Measurements from ENCODE around the gene RSF1.
"Not testable (repeated sequence)": the region's sequence is repeated elsewhere in the genome, so short reads cannot be mapped to it uniquely, and the experiment has no call there.

The RSF1 gene

DNA sequence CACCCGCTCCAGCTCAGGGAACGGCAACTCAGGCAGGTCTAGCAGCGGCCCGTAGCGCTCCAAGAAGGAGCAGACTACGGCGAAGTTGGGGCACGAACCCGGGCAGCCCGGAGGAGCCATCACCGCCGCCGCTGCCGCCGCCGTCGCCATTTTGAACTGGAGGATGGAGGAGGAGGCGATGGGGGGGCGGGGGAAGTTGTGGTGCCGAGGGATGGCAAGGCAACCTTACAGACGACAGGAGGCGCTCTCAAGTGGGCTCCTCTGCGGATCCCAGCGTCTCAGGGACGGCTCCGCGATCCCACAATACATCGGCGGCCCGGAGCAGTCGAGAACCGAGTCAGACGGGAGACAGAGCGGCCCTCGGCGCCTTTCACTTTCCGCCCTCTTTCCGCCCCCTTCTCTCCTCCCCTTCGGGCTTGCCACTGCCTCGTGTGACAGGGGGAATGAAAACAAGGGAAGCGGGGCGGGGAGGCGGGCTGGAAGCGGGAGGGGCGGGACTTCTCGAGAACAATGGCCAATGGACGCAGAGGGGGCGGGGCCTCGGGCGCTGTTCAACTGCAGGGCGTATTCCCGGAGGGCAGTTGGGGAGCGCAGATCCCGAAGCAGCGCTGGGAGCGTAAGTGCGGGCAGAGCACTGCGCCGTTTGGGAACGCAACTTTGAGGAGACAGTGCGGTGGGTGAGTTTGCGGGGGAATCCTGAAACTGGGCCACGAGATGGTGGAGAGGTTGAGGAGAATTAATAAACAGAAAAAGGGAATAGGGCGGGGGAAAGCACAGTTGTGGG lies at the start of gene RSF1, which contains the start of gene AAMDC:
Gene RSF1, minus strand, starts transcription at position 158 of the 784 bp plus-strand sequence. Its CDS starts 8 bp downstream, at position 150.
Gene AAMDC, plus strand, starts transcription at position 580 of the 784 bp plus-strand sequence. CDS start 21,353 bp downstream, outside the sequence.
- peak; percentile 98 for DNase-seq

GRCh38 chr11:77868744-77869143 lies 48.2 kb upstream of the RSF1 start:
- DNase-seq: no peak

- DNase-seq: no peak
Measured at GRCh38 chr11:77866336-77866735, 45.8 kb upstream of the RSF1 start.

- no peak for DNase-seq
Measured at GRCh38 chr11:77865805-77866204, 45.3 kb upstream of the RSF1 start.

DNA sequence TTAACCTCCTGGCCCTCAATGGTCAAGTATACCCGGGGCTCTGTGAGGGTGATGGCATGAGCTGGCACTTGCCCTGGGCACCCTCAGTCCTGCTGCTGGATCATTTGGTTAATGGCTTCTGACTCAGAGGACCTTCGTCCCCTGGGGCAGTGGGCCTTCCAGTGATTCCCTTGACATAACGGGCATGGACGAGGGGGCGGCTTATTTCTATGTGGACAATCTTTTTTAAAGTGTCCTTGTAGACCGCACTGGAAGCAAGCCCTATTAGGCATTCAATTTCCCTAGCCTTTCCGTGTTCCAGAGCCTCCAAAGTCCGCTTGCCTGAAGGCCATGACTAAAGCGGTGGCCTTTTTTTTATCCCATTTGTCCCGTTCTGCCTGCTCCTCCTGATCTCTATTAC lies 40.9 kb upstream of the RSF1 start:
- DNase-seq: not testable (repeated sequence)

DNA sequence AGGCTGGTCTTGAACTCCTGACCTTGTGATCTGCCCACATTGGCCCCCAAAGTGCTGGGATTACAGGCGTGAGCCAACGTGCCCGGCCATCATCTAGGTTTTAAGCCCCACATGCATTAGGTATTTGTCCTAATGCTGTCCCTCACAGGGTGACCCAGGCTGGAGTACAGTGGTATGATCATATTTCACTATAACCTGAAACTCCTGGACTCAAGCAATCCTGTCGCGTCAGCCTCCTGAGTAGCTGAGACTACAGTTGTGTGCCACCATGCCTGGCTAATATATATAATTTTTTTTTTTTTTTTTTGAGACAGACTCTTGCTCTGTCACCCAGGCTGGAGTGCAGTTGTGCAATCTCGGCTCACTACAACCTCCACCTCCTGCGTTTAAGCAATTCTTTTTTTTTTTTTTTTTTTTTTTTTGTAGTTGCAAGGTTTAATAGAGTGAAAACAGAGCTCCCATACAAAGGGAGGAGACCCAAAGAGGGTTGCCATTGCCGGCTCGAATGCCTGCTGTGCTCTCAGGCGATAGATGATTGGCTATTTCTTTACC lies 37.5 kb upstream of the RSF1 start:
- DNase-seq: not testable (repeated sequence)

GRCh38 chr11:77854838-77855237 lies 34.3 kb upstream of the RSF1 start:
- DNase-seq: no peak

DNA sequence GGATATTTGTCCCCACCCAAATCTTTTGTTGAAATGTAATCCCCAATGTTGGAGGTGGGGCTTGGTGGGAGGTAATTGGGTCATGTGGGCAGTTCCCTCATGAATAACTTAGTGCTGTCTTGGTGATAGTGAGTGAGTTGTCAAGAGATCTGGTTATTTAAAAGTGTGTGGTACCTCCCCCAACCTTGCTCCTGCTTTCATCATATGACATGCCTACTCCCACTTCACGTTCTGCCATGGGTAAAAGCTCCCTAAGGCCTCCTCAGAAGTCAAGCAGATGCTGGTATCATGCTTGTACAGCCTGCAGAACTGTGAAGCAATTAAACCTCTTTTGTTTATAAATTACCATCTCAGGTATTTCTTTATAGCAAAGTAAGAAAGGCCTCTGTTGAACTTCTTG lies 31.0 kb upstream of the RSF1 start:
- DNase-seq: no peak

GRCh38 chr11:77843700-77844099 lies 23.2 kb upstream of the RSF1 start:
- DNase-seq: not testable (repeated sequence)

GRCh38 chr11:77842441-77843121 lies 22.1 kb upstream of the RSF1 start:
- DNase-seq: no peak

- no peak for DNase-seq
Measured at GRCh38 chr11:77833302-77833701, 12.8 kb upstream of the RSF1 start.

- DNase-seq: no peak
Measured at GRCh38 chr11:77828926-77829325, 8.4 kb upstream of the RSF1 start.

GRCh38 chr11:77823775-77824174 lies 3.3 kb upstream of the RSF1 start:
- DNase-seq: no peak

- not testable (repeated sequence) for DNase-seq
Measured at GRCh38 chr11:77822126-77822525, 1.6 kb upstream of the RSF1 start.

- DNase-seq: peak; percentile 7
Measured at GRCh38 chr11:77821349-77821851, 878 bp upstream of the RSF1 start.

GRCh38 chr11:77819921-77820564 lies 479 bp downstream of the RSF1 start:
- DNase-seq: peak; percentile 25

DNA sequence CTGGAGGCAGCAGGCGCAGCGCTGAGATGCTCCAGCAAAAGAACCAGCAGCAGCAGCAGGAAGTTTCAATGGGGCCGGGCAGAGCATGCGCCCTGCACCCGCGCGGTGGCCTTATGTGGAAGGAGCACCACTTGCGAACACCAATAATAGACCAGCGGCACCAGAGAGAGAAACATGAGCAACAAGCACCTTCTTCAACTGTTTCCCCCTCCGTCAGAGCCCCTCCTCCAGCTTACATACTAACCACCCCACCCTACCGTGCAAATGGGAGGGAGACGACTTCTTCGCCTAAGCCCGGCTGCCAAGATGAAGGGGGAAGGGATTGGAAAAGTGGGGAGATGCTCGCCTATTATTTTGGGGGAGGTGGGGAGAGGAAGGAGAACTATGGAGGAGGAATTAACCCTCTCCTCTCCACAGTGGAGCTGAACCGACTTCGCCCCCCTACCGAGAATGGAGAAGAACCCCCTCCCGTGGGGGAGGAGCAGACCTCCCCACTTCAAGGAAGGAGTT lies 1.1 kb downstream of the RSF1 start:
- DNase-seq: peak; percentile 76

DNA sequence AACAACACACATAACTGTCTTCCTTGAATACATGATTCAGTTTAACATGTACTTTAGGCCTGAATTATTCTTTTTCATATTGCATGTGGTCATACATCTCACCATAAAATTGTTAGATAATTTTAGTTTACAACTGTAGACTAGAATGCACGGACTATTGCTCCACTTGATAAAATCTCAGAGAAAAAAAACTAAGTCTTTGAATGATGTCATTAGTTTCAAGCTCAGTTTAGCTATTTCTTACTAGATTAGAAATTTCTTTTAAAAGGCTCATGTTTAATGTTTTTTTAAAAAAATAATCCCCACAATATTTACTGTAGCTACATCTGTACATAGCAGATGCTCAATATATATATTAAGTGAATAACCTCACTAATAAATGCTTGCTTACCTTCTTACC lies 5.1 kb downstream of the RSF1 start:
- DNase-seq: no peak

DNA sequence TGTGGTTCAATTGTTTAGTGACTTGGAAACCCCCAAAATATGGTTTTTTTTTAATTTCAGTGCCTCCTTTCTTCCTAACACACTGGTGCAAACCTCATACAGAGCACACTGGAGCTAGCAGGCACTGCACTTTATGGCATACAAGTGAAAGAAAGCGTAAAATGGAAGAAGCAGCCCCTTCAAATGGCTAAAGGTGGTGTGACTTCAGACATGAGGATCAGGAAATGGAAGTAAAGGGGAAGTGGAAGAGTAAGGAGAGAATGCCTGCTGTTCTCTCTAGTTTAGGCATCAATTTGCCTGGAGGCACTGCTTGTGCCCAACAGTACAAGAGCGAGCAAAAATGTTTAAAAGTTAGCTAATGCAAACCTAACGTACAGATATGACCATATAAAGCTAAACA lies 5.7 kb downstream of the RSF1 start:
- DNase-seq: no peak

- no peak for DNase-seq
Measured at GRCh38 chr11:77813256-77813655, 7.3 kb downstream of the RSF1 start.

DNA sequence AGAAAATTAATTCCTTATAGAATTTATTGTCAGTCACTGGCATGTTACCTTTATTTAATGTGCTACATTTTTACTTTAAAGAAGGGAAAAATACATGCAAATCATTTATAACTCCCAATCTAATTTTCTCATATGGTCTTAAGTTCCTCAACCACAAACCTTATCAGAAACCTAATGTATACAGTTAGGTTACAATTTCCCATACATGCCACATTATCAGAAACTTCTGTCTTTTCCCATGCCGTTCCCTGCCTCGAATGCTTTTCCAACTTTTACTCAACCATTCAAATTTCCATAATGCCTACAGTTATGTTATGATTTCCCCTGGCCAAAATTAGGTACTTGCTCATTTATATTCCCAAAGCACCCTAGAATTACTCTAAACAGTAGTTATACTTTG lies 13.5 kb downstream of the RSF1 start:
- no peak for DNase-seq

DNA sequence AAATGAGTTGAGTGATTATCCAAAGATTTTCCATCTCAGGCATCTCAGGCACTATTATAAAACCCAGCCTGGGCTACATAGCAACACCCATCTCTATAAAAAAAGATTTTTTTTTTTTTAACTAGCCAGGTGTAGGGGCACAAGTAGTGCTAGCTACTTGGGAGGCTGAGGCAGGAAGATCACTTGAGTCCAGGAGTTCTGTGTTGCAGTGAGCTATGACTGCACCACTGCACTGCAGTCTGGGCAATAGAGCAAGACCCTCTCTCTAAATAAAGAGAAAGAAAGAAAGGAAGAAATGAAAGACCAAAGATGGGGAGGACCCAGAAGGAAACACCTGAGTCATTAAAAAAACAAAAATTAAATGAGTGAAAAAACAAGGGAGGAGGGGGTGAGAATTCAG lies 14.1 kb downstream of the RSF1 start:
- DNase-seq: no peak

- no peak for DNase-seq
Measured at GRCh38 chr11:77801477-77801876, 19.0 kb downstream of the RSF1 start.

Data from stimulated activated CD4-positive, alpha-beta T cell treated with anti-CD3 and anti-CD28 coated beads, Interleukin-12 subunit alpha, Interleukin-12 subunit beta, amount 100 ng/mL, for 4 hours (primary cell).